ENCODE data around the gene PFN3.

Gene PFN3

DNA sequence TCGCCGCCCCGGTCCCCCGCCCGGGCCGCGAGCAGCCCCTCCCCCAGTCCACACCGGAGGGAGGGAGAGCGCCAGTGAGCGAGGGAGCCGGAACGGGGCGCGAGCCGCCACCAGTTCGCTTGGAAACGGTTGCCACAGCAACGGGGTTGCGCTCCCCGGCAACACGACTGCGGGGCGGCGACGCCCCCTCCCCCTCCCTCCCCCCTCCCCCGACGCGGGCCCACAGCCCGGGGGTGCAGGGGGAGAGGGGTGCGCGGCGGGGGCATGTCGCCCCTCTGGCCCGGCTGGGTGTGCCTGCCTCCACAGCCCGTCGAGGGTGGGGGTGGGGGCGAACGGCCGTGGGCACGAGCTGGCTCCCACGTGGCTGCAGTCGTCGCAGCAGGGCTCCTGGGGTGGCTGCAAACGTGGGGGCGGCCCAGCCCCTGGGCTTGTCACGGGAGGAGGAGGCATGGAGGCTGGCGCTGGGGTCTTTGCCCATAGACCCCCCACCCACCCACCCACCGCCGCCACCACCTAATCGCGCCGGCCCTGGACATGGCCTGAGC lies 46.7 kb upstream of the PFN3 start:
- H2BK5ac ChIP-seq (ENCODE audit: low read depth, low read length, poor library complexity), result no peak overlapping the region
- peaks cover 6% of the 10 kb centered on the region for H3K9me3 ChIP-seq (ENCODE audit: insufficient read depth, low read depth, low read length)
- no peak overlapping the region for H3K14ac ChIP-seq (ENCODE audit: low read length)
- peaks cover 6% of the 10 kb centered on the region for H3K27me3 ChIP-seq (ENCODE audit: insufficient read depth, low read length)
- no peak overlapping the region for H3K27ac ChIP-seq (ENCODE audit: low read depth, low read length)
- no peak overlapping the region for H4K12ac ChIP-seq (ENCODE audit: low read depth, low read length)
- H2BK120ac ChIP-seq (ENCODE audit: insufficient read depth, low read length, poor library complexity), result no peak overlapping the region
- peak overlapping the region; percentile 3 for H4K8ac ChIP-seq (ENCODE audit: low read depth, low read length)
- no CpG with 5 or more reads among the region's 52 CpGs for WGBS (ENCODE audit: extremely low coverage, insufficient coverage, insufficient read length)
- no peak overlapping the region for H3K23ac ChIP-seq (ENCODE audit: low read length)
- H3K79me1 ChIP-seq (ENCODE audit: low read length), result peaks cover 2% of the 10 kb centered on the region
- peaks cover 5 to 15% of the 10 kb centered on the region in 2 experiments for H3K4me1 ChIP-seq (ENCODE audit: control insufficient read depth in 1 of 2, insufficient read depth in 2 of 2, low read length in 2 of 2)
- H3K4me3 ChIP-seq (ENCODE audit: low read depth, low read length), result peak overlapping the region; percentile 78
- H3K18ac ChIP-seq (ENCODE audit: low read length), result no peak overlapping the region
- no peak overlapping the region for H3K9ac ChIP-seq (ENCODE audit: low read length)
- H3K4ac ChIP-seq (ENCODE audit: low read depth, low read length), result no peak overlapping the region
- no peaks in the 10 kb centered on the region for H3K79me2 ChIP-seq (ENCODE audit: control insufficient read depth, insufficient read depth, low read length, poor library complexity)
- no peak overlapping the region for H2BK12ac ChIP-seq (ENCODE audit: low read length)
- H4K91ac ChIP-seq (ENCODE audit: low read depth, low read length), result no peak overlapping the region
- DNase-seq, result no peak
- no peak overlapping the region for H2AFZ ChIP-seq (ENCODE audit: insufficient read depth, low read length, poor library complexity)
- H3K36me3 ChIP-seq (ENCODE audit: control insufficient read depth in 1 of 2, insufficient read depth in 2 of 2, low read length in 2 of 2), result peaks cover 2 to 4% of the 10 kb centered on the region in 2 experiments
- H3K4me2 ChIP-seq (ENCODE audit: low read length), result peak overlapping the region; percentile 94
- no peak overlapping the region for H2AK5ac ChIP-seq (ENCODE audit: low read length)

DNA sequence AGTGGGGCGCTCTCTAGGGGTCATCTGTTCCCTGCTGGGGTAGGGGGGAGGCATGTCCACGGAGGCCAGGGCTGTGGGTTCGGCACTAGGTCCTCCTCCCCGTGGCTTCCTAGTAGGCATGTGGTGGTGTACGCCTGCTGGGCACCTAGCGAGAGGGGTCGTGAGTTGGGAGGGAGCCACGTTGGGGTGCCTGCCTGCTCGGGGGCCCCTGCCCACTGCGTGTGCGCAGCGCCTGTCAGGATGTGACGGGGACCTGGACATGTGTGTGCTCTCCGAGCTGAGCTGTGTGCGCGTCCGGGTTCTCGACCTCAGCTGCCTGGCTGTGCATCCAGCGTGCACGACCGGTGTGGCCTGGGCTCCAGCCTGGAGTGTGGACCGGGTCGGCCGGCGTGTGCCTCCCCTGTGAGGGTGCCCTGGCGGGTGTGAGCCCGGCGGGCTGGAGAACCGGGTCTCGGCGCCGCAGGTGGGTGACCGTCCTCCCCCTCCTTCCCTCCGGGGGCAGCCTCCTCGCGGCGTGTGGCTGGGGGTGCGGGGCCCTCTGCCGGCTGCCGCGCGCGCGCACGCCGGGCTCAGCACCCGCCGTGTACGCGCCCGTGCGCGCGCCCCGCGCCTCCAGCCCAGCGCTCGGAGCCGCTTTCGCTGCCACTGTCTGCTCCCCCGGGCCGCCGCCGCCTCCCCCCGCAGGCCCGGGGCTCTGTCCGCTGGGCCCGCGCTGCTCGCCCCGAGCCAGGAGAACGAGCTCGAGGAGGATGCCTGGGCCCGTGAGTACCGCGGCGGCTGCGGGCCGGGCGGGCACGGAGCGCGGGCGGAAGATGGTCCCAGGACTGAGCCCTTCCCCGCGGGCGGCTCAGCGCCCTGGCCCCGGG lies 46.0 kb upstream of the PFN3 start, which contains the start of gene PRR7:
Gene PRR7, plus strand, starts transcription at position 615 of the 866 bp plus-strand sequence. CDS start 8,254 bp downstream, outside the sequence.
- H3K36me3 ChIP-seq (ENCODE audit: control insufficient read depth in 1 of 2, insufficient read depth in 2 of 2, low read length in 2 of 2), result peaks cover 8 to 11% of the 10 kb centered on the region in 2 experiments
- H3K14ac ChIP-seq (ENCODE audit: low read length), result peak within 1 kb of the TSS; percentile 15
- WGBS (ENCODE audit: extremely low coverage, insufficient coverage, insufficient read length), result no CpG with 5 or more reads among the region's 89 CpGs
- H3K4ac ChIP-seq (ENCODE audit: low read depth, low read length), result no peak within 1 kb of the TSS
- peaks cover 6% of the 10 kb centered on the region for H3K27me3 ChIP-seq (ENCODE audit: insufficient read depth, low read length)
- H2BK5ac ChIP-seq (ENCODE audit: low read depth, low read length, poor library complexity), result no peak within 1 kb of the TSS
- no peak within 1 kb of the TSS for H2BK12ac ChIP-seq (ENCODE audit: low read length)
- peak in 1 of 2 donors; percentile 58 for DNase-seq
- peak within 1 kb of the TSS; percentile 6 for H4K12ac ChIP-seq (ENCODE audit: low read depth, low read length)
- H4K8ac ChIP-seq (ENCODE audit: low read depth, low read length), result peak within 1 kb of the TSS; percentile 10
- H3K4me1 ChIP-seq (ENCODE audit: control insufficient read depth in 1 of 2, insufficient read depth in 2 of 2, low read length in 2 of 2), result peaks cover 5 to 15% of the 10 kb centered on the region in 2 experiments
- H2BK120ac ChIP-seq (ENCODE audit: insufficient read depth, low read length, poor library complexity), result no peak within 1 kb of the TSS
- peaks cover 2% of the 10 kb centered on the region for H3K79me1 ChIP-seq (ENCODE audit: low read length)
- peak within 1 kb of the TSS; percentile 94 for H3K4me2 ChIP-seq (ENCODE audit: low read length)
- peak within 1 kb of the TSS; percentile 43 for H2AFZ ChIP-seq (ENCODE audit: insufficient read depth, low read length, poor library complexity)
- peaks cover 6% of the 10 kb centered on the region for H3K9me3 ChIP-seq (ENCODE audit: insufficient read depth, low read depth, low read length)
- H4K91ac ChIP-seq (ENCODE audit: low read depth, low read length), result no peak within 1 kb of the TSS
- H3K18ac ChIP-seq (ENCODE audit: low read length), result no peak within 1 kb of the TSS
- H2AK5ac ChIP-seq (ENCODE audit: low read length), result no peak within 1 kb of the TSS
- no peaks in the 10 kb centered on the region for H3K79me2 ChIP-seq (ENCODE audit: control insufficient read depth, insufficient read depth, low read length, poor library complexity)
- no peak within 1 kb of the TSS for H3K23ac ChIP-seq (ENCODE audit: low read length)
- no peak within 1 kb of the TSS for H3K9ac ChIP-seq (ENCODE audit: low read length)
- H3K4me3 ChIP-seq (ENCODE audit: low read depth, low read length), result peak within 1 kb of the TSS; percentile 78
- no peak within 1 kb of the TSS for H3K27ac ChIP-seq (ENCODE audit: low read depth, low read length)

DNA sequence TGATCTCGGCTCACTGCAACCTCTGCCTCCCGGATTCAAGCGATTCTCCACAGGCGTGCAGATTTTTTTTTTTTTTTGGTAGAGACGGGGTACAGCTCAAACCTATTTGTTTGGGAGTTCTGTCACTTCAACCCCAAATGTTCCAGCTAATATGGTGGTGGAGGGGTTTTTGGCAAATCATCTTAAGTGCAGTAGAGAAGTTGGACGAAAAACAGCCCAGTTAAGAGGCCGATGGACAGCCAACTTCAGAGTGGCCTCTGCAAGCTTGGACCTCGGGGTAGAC lies 45.4 kb upstream of the PFN3 start:
- DNase-seq, result no peak
- Histone ChIP-seq H3K36me3 (ENCODE audit: control insufficient read depth in 1 of 2, insufficient read depth in 2 of 2, low read length in 2 of 2) (peaks cover 14 to 16% of the 10 kb centered on the region in 2 experiments), H4K12ac (ENCODE audit: low read depth, low read length) (no peak overlapping the region), H2BK5ac (ENCODE audit: low read depth, low read length, poor library complexity) (no peak overlapping the region), H3K4me1 (ENCODE audit: control insufficient read depth in 1 of 2, insufficient read depth in 2 of 2, low read length in 2 of 2) (peaks cover 5 to 15% of the 10 kb centered on the region in 2 experiments), H4K8ac (ENCODE audit: low read depth, low read length) (peak overlapping the region; percentile 10), H3K79me1 (ENCODE audit: low read length) (peaks cover 2% of the 10 kb centered on the region), H2BK12ac (ENCODE audit: low read length) (no peak overlapping the region), H3K27ac (ENCODE audit: low read depth, low read length) (no peak overlapping the region), H3K9me3 (ENCODE audit: insufficient read depth, low read depth, low read length) (peaks cover 6% of the 10 kb centered on the region), H3K4ac (ENCODE audit: low read depth, low read length) (no peak overlapping the region), H2AK5ac (ENCODE audit: low read length) (no peak overlapping the region), H3K4me2 (ENCODE audit: low read length) (no peak overlapping the region), H3K23ac (ENCODE audit: low read length) (no peak overlapping the region), H3K9ac (ENCODE audit: low read length) (no peak overlapping the region), H3K4me3 (ENCODE audit: low read depth, low read length) (no peak overlapping the region), H3K79me2 (ENCODE audit: control insufficient read depth, insufficient read depth, low read length, poor library complexity) (no peaks in the 10 kb centered on the region), H2AFZ (ENCODE audit: insufficient read depth, low read length, poor library complexity) (no peak overlapping the region), H3K18ac (ENCODE audit: low read length) (no peak overlapping the region), H4K91ac (ENCODE audit: low read depth, low read length) (no peak overlapping the region), H3K14ac (ENCODE audit: low read length) (no peak overlapping the region), H3K27me3 (ENCODE audit: insufficient read depth, low read length) (peaks cover 6% of the 10 kb centered on the region), H2BK120ac (ENCODE audit: insufficient read depth, low read length, poor library complexity) (no peak overlapping the region)
- WGBS (ENCODE audit: extremely low coverage, insufficient coverage, insufficient read length), result no CpG with 5 or more reads among the region's 8 CpGs

DNA sequence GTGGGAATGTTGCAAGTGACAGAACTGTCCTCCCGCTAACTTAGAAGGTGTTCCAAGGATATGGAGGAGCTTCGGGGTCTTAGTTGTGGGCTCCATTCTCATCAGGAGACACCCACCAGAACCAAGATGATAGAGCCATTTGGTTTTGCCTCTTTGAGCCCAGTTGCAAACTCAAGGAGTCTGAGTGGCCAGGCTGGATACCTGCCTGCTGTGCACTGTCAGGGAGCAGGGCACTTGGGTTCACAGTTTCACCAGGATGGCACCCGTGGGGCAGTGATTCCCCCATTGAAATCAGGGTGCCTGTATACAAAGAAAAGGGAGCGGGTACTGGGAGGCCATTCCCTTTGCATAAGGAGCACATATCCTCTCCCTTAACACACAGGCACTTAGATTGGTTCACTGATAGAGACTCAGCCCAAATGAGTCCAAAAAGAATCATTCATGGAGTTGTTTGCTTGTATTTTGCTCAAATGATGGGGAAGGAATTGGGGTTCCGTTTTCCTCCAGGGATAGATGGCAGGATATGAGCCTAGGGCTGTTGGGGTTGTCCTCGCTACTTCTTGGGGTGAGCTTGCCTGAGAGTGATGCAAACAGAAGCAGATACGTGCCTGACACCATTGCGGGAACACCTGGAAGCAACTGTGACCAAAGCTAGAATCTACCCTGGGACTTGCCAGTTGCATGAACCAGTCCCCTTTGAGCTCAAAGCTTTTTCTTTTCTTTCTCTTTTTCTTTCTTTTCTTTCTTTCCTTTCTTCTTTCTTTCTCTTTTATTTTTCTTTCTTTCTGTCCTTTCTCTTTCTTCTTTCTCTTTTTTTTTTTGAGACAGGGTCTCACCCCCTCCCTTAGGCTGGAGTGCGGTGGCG lies 44.8 kb upstream of the PFN3 start:
- H3K79me2 ChIP-seq (ENCODE audit: control insufficient read depth, insufficient read depth, low read length, poor library complexity), result no peaks in the 10 kb centered on the region
- no peak overlapping the region for H2AK5ac ChIP-seq (ENCODE audit: low read length)
- H3K4me2 ChIP-seq (ENCODE audit: low read length), result no peak overlapping the region
- H2BK12ac ChIP-seq (ENCODE audit: low read length), result no peak overlapping the region
- no peak for DNase-seq
- no peak overlapping the region for H3K4ac ChIP-seq (ENCODE audit: low read depth, low read length)
- H3K4me3 ChIP-seq (ENCODE audit: low read depth, low read length), result no peak overlapping the region
- no peak overlapping the region for H3K27ac ChIP-seq (ENCODE audit: low read depth, low read length)
- no peak overlapping the region for H4K91ac ChIP-seq (ENCODE audit: low read depth, low read length)
- H4K8ac ChIP-seq (ENCODE audit: low read depth, low read length), result no peak overlapping the region
- H2AFZ ChIP-seq (ENCODE audit: insufficient read depth, low read length, poor library complexity), result no peak overlapping the region
- H3K9ac ChIP-seq (ENCODE audit: low read length), result no peak overlapping the region
- peaks cover 2% of the 10 kb centered on the region for H3K79me1 ChIP-seq (ENCODE audit: low read length)
- H3K14ac ChIP-seq (ENCODE audit: low read length), result no peak overlapping the region
- no peak overlapping the region for H2BK5ac ChIP-seq (ENCODE audit: low read depth, low read length, poor library complexity)
- no peak overlapping the region for H2BK120ac ChIP-seq (ENCODE audit: insufficient read depth, low read length, poor library complexity)
- H3K27me3 ChIP-seq (ENCODE audit: insufficient read depth, low read length), result peaks cover 6% of the 10 kb centered on the region
- H3K36me3 ChIP-seq (ENCODE audit: control insufficient read depth in 1 of 2, insufficient read depth in 2 of 2, low read length in 2 of 2), result peaks cover 19 to 20% of the 10 kb centered on the region in 2 experiments
- H4K12ac ChIP-seq (ENCODE audit: low read depth, low read length), result no peak overlapping the region
- WGBS (ENCODE audit: extremely low coverage, insufficient coverage, insufficient read length), result no CpG with 5 or more reads among the region's 10 CpGs
- H3K23ac ChIP-seq (ENCODE audit: low read length), result no peak overlapping the region
- H3K9me3 ChIP-seq (ENCODE audit: insufficient read depth, low read depth, low read length), result peaks cover 6% of the 10 kb centered on the region
- peaks cover 5 to 15% of the 10 kb centered on the region in 2 experiments for H3K4me1 ChIP-seq (ENCODE audit: control insufficient read depth in 1 of 2, insufficient read depth in 2 of 2, low read length in 2 of 2)
- no peak overlapping the region for H3K18ac ChIP-seq (ENCODE audit: low read length)
